HepG2 (cell line): Measurements from ENCODE around the gene KRT82. TPM values are rescaled to one million over a fixed set of nuclear protein-coding genes. Genes with fewer than 3 reads are reported as not detected.

Experiments
- ATAC-seq: fragments of 200-7000 bp; cut with Tn5 transposase; 3 replicates; pipeline ENCODE4 v1.9.1; 2020; ENCODE audit warnings: mild to moderate bottlenecking, moderate library complexity
- BruUV-seq: library from RNA; stranded (reverse); fragments of 400-500 nt; replicated peaks from 2 replicates; lab custom pipeline; 2021; lab: Mats Ljungman, UMichigan
- CTCF ChIA-PET: fragments of 300-600 bp; formaldehyde crosslinking; extraction: SDS; loops from one replicate; lab custom pipeline; 2021; ENCODE audit warnings: low total read pairs, inconsistent platforms, low intra/inter-chr PET ratio; lab: Yijun Ruan, JAX
- POLR2A ChIA-PET: fragments of 350-600 bp; sonication (Branson Sonifier 250); formaldehyde crosslinking; loops from one replicate; lab custom pipeline; 2020; ENCODE audit warnings: antibody characterized with exemption, inconsistent platforms; lab: Yijun Ruan, JAX
- DNase-seq: peaks from one replicate; pipeline ENCODE4 v3.0.0-alpha.2; 2015; ENCODE audit warnings: low spot score
- FAIRE-seq: peaks from 3 replicates; lab custom pipeline; 2011; peaks lifted over from hg19 to GRCh38; lab: Jason Lieb, UNC
- H2AFZ ChIP-seq: one replicate; pipeline ENCODE4 v1.6.1; 2011; ENCODE audit warnings: low read length, inconsistent platforms
- H3K27ac ChIP-seq: fragments of 300-600 bp; 3 replicates; pipeline ENCODE4 v1.8.0; 2011; ENCODE audit warnings: mixed run types, mild to moderate bottlenecking, mixed read lengths, low read length, inconsistent platforms; ENCODE audit not compliant: insufficient read depth; ENCODE audit errors: extremely low read length
- H3K27me3 ChIP-seq, 2 experiments: fragments of 200-600 bp in 1 of 2; 2 replicates in 1 of 2; 3 replicates in 1 of 2; pipeline versions ENCODE4 v1.6.0 to v1.8.0; 2011; ENCODE audit warnings: low read length in 2 of 2, mild to moderate bottlenecking in 2 of 2, moderate library complexity in 2 of 2, inconsistent platforms in 1 of 2; ENCODE audit not compliant: insufficient read depth in 2 of 2, control insufficient read depth in 1 of 2
- H3K36me3 ChIP-seq, 2 experiments: fragments of 200-600 bp in 1 of 2; replicated peaks in 1 of 2; 2 replicates in 1 of 2; 3 replicates in 1 of 2; pipeline versions ENCODE4 v1.5.1 to v1.8.0; 2011; ENCODE audit warnings: low read length in 2 of 2, inconsistent platforms in 1 of 2; ENCODE audit not compliant: insufficient read depth in 2 of 2, control insufficient read depth in 1 of 2
- H3K4me1 ChIP-seq: 2 replicates; pipeline ENCODE4 v1.5.1; 2012; ENCODE audit warnings: low read length, inconsistent platforms; ENCODE audit not compliant: insufficient read depth
- H3K4me2 ChIP-seq: 2 replicates; pipeline ENCODE4 v1.6.0; 2011; ENCODE audit warnings: low read depth, low read length, inconsistent platforms
- H3K4me3 ChIP-seq, 3 experiments: fragments of 200-600 bp in 1 of 3; sonication (generic), shearing (Covaris generic) in 1 of 3; replicated peaks in 1 of 3; 2 replicates each; pipeline ENCODE4 v1.5.1; 2011 to 2016; ENCODE audit warnings: low read length in 3 of 3, inconsistent platforms in 2 of 3, low read depth in 2 of 3, mild to moderate bottlenecking in 2 of 3, control low read depth in 1 of 3, mixed read lengths in 1 of 3; ENCODE audit not compliant: insufficient read depth in 1 of 3
- H3K79me2 ChIP-seq: one replicate; pipeline ENCODE4 v1.6.1; 2011; ENCODE audit warnings: low read length, inconsistent platforms; ENCODE audit not compliant: insufficient read depth
- H3K9ac ChIP-seq: 2 replicates; pipeline ENCODE4 v1.6.0; 2011; ENCODE audit warnings: mild to moderate bottlenecking, low read depth, low read length, inconsistent platforms; ENCODE audit not compliant: insufficient read depth
- H3K9me3 ChIP-seq: 2 replicates; pipeline ENCODE4 v1.5.1; 2012; ENCODE audit warnings: mild to moderate bottlenecking, low read length
- H4K20me1 ChIP-seq: 2 replicates; pipeline ENCODE4 v1.6.0; 2011; ENCODE audit warnings: inconsistent platforms, mild to moderate bottlenecking, low read length, moderate library complexity; ENCODE audit not compliant: insufficient read depth
- ADNP ChIP-seq: sonication (generic); formaldehyde crosslinking; IDR thresholded peaks from 2 replicates; pipeline ENCODE4 v1.4.0; 2020; ENCODE audit warnings: missing genetic modification reagents
- CCDC6 ChIP-seq: sonication (generic); formaldehyde crosslinking; IDR thresholded peaks from 2 replicates; pipeline ENCODE4 v1.8.1; 2022; ENCODE audit warnings: mild to moderate bottlenecking, missing genetic modification reagents, moderate library complexity
- FOXK1 ChIP-seq: sonication (generic); formaldehyde crosslinking; IDR thresholded peaks from 2 replicates; pipeline ENCODE4 v1.4.0; 2020; ENCODE audit warnings: low read depth, missing genetic modification reagents, borderline replicate concordance
- GATAD1 ChIP-seq: IDR thresholded peaks from 2 replicates; pipeline ENCODE4 v1.6.1; 2016; ENCODE audit warnings: missing genetic modification reagents, missing compliant biosample characterization
- HMG20B ChIP-seq: conservative IDR thresholded peaks from 2 replicates; pipeline ENCODE4 v1.6.1; 2016; ENCODE audit warnings: missing genetic modification reagents, missing compliant biosample characterization
- IRF2 ChIP-seq: IDR thresholded peaks from 2 replicates; pipeline ENCODE4 v1.6.1; 2018; ENCODE audit warnings: missing genetic modification reagents, missing compliant biosample characterization
- PAF1 ChIP-seq: IDR thresholded peaks from 2 replicates; pipeline ENCODE4 v1.6.1; 2016; ENCODE audit warnings: missing genetic modification reagents, missing compliant biosample characterization
- TAF15 ChIP-seq: fragments of 200-400 bp; formaldehyde crosslinking; IDR thresholded peaks from one replicate; pipeline ENCODE4 v1.6.1; 2018; ENCODE audit warnings: mild to moderate bottlenecking, low read depth, low read length; ENCODE audit not compliant: poor library complexity, severe bottlenecking
- WGBS: methylation state at CpG from one replicate; pipeline ENCODE4 v1.1.6; 2017; ENCODE audit warnings: low lambda C conversion rate; 5-methylcytosine and 5-hydroxymethylcytosine counted together
- in situ Hi-C: cut with HindIII; loops from 2 replicates; pipeline ENCODE4 v1.10.0; 2017; ENCODE audit warnings: low pct_unique_long_range_greater_than_20kb; ENCODE audit not compliant: extremely low pct_ligation_motif_present
- intact Hi-C: fragments of 100-400 bp; cut with micrococcal nuclease; formaldehyde crosslinking; loops from one replicate; pipeline ENCODE4 v1.10.0; 2022; ENCODE audit not compliant: unreplicated experiment
- polyA plus RNA-seq, 8 experiments: library from polyadenylated mRNA; depleted of rRNA in 3 of 8; stranded (reverse) in 7 of 8; unstranded in 1 of 8; fragments of >200 nt; fragmentation: Illumina TruSeq in 4 of 8; extraction: Trizol in 4 of 8; gene quantifications; 2 replicates each; pipeline versions ENCODE4 v1.2.1 to v1.2.3, GENCODE V29; 2011 to 2016; ENCODE audit warnings: low read depth in 4 of 8, missing spikeins in 1 of 8, mixed read lengths in 1 of 8; ENCODE audit not compliant: insufficient read depth in 1 of 8
- total RNA-seq, 5 experiments: library from RNA; depleted of rRNA; stranded (reverse); fragments of >200 nt; fragmentation: Illumina TruSeq; extraction: Trizol; gene quantifications; 2 replicates each; pipeline ENCODE4 v1.2.3, GENCODE V29; 2016; ENCODE audit warnings: low read depth in 1 of 5
- TF ChIP-seq, protein P1 (sequence below): sonication (generic); formaldehyde crosslinking; IDR thresholded peaks from 2 replicates; pipeline ENCODE4 v1.4.0; 2020; ENCODE audit warnings: mild to moderate bottlenecking, missing genetic modification reagents
- TF ChIP-seq, protein P2 (sequence below): sonication (generic); formaldehyde crosslinking; IDR thresholded peaks from 2 replicates; pipeline ENCODE4 v1.4.0; 2020; ENCODE audit warnings: missing genetic modification reagents, borderline replicate concordance
- TF ChIP-seq, protein P3 (sequence below): sonication (generic); IDR thresholded peaks from 2 replicates; pipeline ENCODE4 v1.6.1; 2016; ENCODE audit warnings: low read depth, borderline replicate concordance
- TF ChIP-seq, protein P4 (sequence below): sonication (generic); formaldehyde crosslinking; IDR thresholded peaks from 2 replicates; pipeline ENCODE4 v1.4.0; 2020; ENCODE audit warnings: missing genetic modification reagents

KRT82 gene
- total and polyA plus RNA-seq, 2 of the 13 experiments (the other 11 are each of a cell fraction or from before 2014, with no cell fraction given) = not detected

DNA sequence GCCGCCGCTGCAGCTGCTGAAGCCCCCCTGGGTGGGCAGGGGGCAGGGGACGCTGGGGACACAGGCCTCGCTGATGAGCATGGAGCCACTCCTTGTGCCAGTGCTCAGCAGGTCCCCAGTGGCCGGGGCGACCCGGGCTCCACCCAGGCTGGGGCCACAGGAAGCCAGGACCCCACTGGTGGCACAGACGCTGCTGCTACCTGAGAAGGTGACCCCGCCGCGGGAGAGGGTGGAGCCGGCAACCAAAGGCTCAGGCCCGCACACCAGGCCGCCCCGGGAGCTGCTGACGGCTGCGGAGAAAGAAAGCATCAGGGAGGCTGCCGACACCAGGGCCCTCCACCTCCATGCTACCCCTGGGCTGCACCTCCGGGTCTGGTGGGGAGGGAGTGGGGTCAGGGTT, 28.0 kb downstream of the KRT82 start:
- WGBS = no CpG with 5 or more reads among the region's 19 CpGs
- CTCF ChIA-PET = no interaction called here
- no peak for DNase-seq
- no peak overlapping the region for H3K4me2 ChIP-seq
- intact Hi-C loops = no loop called here
- no peaks in the 10 kb centered on the region for H4K20me1 ChIP-seq
- no peak overlapping the region for H2AFZ ChIP-seq
- in situ Hi-C loops = loop anchor here (25.0 kb wide), 1 partner anchor 609 kb away; no protein-coding TSS in a partner anchor
- H3K27me3 ChIP-seq = peaks cover 6 to 15% of the 10 kb centered on the region in 2 experiments; a peak in 3 of 5 replicates
- no peaks in the 10 kb centered on the region for H3K79me2 ChIP-seq
- no peak overlapping the region for H3K9ac ChIP-seq
- TF ChIP-seq HMG20B (no peak), IRF2 (CRISPR knock-in tag) (no peak), CCDC6 (no peak), FOXK1 (CRISPR knock-in tag) (no peak), ADNP (CRISPR knock-in tag) (no peak), PAF1 (CRISPR knock-in tag) (no peak), TAF15 (no peak), GATAD1 (CRISPR knock-in tag) (no peak)
- TF ChIP-seq, protein P1, sequence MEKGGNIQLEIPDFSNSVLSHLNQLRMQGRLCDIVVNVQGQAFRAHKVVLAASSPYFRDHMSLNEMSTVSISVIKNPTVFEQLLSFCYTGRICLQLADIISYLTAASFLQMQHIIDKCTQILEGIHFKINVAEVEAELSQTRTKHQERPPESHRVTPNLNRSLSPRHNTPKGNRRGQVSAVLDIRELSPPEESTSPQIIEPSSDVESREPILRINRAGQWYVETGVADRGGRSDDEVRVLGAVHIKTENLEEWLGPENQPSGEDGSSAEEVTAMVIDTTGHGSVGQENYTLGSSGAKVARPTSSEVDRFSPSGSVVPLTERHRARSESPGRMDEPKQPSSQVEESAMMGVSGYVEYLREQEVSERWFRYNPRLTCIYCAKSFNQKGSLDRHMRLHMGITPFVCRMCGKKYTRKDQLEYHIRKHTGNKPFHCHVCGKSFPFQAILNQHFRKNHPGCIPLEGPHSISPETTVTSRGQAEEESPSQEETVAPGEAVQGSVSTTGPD (CRISPR knock-in tag) = no peak
- TF ChIP-seq, protein P2, sequence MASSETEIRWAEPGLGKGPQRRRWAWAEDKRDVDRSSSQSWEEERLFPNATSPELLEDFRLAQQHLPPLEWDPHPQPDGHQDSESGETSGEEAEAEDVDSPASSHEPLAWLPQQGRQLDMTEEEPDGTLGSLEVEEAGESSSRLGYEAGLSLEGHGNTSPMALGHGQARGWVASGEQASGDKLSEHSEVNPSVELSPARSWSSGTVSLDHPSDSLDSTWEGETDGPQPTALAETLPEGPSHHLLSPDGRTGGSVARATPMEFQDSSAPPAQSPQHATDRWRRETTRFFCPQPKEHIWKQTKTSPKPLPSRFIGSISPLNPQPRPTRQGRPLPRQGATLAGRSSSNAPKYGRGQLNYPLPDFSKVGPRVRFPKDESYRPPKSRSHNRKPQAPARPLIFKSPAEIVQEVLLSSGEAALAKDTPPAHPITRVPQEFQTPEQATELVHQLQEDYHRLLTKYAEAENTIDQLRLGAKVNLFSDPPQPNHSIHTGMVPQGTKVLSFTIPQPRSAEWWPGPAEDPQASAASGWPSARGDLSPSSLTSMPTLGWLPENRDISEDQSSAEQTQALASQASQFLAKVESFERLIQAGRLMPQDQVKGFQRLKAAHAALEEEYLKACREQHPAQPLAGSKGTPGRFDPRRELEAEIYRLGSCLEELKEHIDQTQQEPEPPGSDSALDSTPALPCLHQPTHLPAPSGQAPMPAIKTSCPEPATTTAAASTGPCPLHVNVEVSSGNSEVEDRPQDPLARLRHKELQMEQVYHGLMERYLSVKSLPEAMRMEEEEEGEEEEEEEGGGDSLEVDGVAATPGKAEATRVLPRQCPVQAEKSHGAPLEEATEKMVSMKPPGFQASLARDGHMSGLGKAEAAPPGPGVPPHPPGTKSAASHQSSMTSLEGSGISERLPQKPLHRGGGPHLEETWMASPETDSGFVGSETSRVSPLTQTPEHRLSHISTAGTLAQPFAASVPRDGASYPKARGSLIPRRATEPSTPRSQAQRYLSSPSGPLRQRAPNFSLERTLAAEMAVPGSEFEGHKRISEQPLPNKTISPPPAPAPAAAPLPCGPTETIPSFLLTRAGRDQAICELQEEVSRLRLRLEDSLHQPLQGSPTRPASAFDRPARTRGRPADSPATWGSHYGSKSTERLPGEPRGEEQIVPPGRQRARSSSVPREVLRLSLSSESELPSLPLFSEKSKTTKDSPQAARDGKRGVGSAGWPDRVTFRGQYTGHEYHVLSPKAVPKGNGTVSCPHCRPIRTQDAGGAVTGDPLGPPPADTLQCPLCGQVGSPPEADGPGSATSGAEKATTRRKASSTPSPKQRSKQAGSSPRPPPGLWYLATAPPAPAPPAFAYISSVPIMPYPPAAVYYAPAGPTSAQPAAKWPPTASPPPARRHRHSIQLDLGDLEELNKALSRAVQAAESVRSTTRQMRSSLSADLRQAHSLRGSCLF (CRISPR knock-in tag) = no peak
- TF ChIP-seq, protein P3, sequence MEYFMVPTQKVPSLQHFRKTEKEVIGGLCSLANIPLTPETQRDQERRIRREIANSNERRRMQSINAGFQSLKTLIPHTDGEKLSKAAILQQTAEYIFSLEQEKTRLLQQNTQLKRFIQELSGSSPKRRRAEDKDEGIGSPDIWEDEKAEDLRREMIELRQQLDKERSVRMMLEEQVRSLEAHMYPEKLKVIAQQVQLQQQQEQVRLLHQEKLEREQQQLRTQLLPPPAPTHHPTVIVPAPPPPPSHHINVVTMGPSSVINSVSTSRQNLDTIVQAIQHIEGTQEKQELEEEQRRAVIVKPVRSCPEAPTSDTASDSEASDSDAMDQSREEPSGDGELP = no peak
- TF ChIP-seq, protein P4, sequence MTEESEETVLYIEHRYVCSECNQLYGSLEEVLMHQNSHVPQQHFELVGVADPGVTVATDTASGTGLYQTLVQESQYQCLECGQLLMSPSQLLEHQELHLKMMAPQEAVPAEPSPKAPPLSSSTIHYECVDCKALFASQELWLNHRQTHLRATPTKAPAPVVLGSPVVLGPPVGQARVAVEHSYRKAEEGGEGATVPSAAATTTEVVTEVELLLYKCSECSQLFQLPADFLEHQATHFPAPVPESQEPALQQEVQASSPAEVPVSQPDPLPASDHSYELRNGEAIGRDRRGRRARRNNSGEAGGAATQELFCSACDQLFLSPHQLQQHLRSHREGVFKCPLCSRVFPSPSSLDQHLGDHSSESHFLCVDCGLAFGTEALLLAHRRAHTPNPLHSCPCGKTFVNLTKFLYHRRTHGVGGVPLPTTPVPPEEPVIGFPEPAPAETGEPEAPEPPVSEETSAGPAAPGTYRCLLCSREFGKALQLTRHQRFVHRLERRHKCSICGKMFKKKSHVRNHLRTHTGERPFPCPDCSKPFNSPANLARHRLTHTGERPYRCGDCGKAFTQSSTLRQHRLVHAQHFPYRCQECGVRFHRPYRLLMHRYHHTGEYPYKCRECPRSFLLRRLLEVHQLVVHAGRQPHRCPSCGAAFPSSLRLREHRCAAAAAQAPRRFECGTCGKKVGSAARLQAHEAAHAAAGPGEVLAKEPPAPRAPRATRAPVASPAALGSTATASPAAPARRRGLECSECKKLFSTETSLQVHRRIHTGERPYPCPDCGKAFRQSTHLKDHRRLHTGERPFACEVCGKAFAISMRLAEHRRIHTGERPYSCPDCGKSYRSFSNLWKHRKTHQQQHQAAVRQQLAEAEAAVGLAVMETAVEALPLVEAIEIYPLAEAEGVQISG = no peak
- no peaks in the 10 kb centered on the region for H3K9me3 ChIP-seq
- BruUV-seq = no TSS peak
- H3K27ac ChIP-seq = no peak overlapping the region
- POLR2A ChIA-PET = no interaction called here
- H3K4me3 ChIP-seq = no peak overlapping the region
- no peaks in the 10 kb centered on the region for H3K36me3 ChIP-seq
- no peak for FAIRE-seq
- ATAC-seq = no peak
- no peaks in the 10 kb centered on the region for H3K4me1 ChIP-seq
